Neural progenitor cell (in vitro differentiated cells): ENCODE results near the gene MPL.

Source experiments
- EZH2 ChIP-seq: fragments of 200-600 bp; sonication (generic); IDR thresholded peaks from 2 replicates; pipeline ENCODE4 v1.6.1; 2017; ENCODE audit warnings: antibody characterized with exemption, mild to moderate bottlenecking, moderate library complexity
- TF ChIP-seq, protein P1 (sequence below): fragments of 200-600 bp; sonication (generic); IDR thresholded peaks from 2 replicates; pipeline ENCODE4 v1.5.1; 2017; ENCODE audit warnings: antibody characterized with exemption, mild to moderate bottlenecking

DNA sequence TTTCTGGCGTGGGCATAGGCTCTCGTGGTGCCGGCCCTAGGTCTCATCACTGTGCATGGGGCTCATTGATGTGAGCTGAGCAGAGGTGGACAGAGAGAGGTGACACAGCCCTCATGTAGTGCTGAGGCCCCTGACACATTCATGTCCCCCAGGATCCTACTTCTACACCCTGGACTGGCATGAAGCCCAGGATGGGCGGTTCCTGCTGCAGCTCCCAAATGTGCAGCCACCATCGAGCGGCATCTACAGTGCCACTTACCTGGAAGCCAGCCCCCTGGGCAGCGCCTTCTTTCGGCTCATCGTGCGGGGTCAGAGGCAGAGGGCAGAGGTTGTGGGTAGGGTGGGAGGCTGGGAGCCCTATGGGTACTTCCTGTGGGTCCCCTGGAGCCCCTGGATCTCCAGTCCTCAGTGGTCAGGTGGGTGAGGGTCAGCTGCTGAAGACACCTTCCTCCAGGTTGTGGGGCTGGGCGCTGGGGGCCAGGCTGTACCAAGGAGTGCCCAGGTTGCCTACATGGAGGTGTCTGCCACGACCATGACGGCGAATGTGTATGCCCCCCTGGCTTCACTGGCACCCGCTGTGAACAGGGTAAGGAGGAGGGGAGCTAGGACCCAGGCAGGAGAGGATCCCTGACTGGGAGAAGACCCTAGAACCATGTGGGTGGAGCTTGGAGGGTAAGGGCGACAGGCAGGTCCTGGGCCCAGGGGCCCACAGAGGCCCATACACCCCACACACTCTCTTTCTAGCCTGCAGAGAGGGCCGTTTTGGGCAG lies 30.7 kb upstream of the MPL start:
- TF ChIP-seq, protein P1, sequence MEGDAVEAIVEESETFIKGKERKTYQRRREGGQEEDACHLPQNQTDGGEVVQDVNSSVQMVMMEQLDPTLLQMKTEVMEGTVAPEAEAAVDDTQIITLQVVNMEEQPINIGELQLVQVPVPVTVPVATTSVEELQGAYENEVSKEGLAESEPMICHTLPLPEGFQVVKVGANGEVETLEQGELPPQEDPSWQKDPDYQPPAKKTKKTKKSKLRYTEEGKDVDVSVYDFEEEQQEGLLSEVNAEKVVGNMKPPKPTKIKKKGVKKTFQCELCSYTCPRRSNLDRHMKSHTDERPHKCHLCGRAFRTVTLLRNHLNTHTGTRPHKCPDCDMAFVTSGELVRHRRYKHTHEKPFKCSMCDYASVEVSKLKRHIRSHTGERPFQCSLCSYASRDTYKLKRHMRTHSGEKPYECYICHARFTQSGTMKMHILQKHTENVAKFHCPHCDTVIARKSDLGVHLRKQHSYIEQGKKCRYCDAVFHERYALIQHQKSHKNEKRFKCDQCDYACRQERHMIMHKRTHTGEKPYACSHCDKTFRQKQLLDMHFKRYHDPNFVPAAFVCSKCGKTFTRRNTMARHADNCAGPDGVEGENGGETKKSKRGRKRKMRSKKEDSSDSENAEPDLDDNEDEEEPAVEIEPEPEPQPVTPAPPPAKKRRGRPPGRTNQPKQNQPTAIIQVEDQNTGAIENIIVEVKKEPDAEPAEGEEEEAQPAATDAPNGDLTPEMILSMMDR, result no peak
- TF ChIP-seq EZH2, result no peak
